Ovary (tissue), 3 donors: Measurements from ENCODE around the gene CALB2.

Experiments
- CTCF ChIP-seq, 3 donors: fragments of 450-650 bp in 2 of 3; fragments of 200-600 bp in 1 of 3; IDR thresholded peaks; one replicate each; pipeline versions ENCODE4 v1.5.1 to v1.8.0; 2016 to 2022; ENCODE audit warnings: antibody characterized with exemption in 3 of 3, mild to moderate bottlenecking in 1 of 3
- EP300 ChIP-seq: sonication (generic); formaldehyde crosslinking; IDR thresholded peaks from one replicate; pipeline ENCODE4 v1.6.1; 2017; ENCODE audit warnings: antibody characterized with exemption
- POLR2A ChIP-seq: fragments of 450-650 bp; IDR thresholded peaks from one replicate; pipeline ENCODE4 v1.6.1; 2017; ENCODE audit warnings: antibody characterized with exemption, mild to moderate bottlenecking, moderate library complexity
- donor health status: DM: no; HTN: no; CAD: no.

DNA sequence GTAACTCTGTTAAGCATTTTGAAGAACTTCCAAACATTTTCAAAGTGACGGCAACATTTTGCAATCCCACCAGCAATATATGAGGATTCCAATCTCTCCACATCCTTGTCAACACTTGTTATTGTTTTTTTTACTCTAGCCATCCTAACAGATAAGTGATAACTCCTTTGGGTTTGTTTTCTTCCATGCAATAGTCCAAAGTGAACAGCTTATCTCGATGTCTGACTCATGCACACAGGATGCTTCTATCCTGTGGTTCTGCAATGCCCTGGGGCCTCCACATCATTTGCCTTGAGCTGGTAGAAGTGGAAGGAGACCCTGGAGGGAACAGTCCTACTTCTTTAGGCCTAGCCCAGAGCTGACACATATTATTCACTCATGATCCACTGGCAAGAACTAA is 70.4 kb downstream of the CALB2 start:
- TF ChIP-seq CTCF (IDR thresholded peaks at IDR 0.05) (no peak), EP300 (no peak), POLR2A (no peak)
